Heart left ventricle (tissue), 13 donors: ENCODE results near the gene PNRC1.

Experiments used
- CTCF ChIP-seq, 12 donors: fragments of 200-600 bp; sonication (generic) in 4 of 12; IDR thresholded peaks; one replicate each; pipeline versions ENCODE4 v1.5.0 to v1.8.0; 2018 to 2022; ENCODE audit warnings: antibody characterized with exemption in 12 of 12, mild to moderate bottlenecking in 5 of 12
- POLR2A ChIP-seq, 2 donors: fragments of 450-650 bp; IDR thresholded peaks; one replicate each; pipeline ENCODE4 v1.6.1; 2017; ENCODE audit warnings: antibody characterized with exemption in 2 of 2, mild to moderate bottlenecking in 2 of 2, moderate library complexity in 2 of 2
- donor health status: ischemic (EF 13 %, LVEDD 7.1; RV severe dilation, severe dysfunction).
- donor health status: DM: no; HTN: yes; CAD: no.
- donor health status: DM: no; HTN: no; CAD: no.
- donor health status: ischemic (EF 25% LVEDD 6.9; RV normal size, moderate dysfunction).
- donor health status: ischemic (EF 25% LVEDD 5.7; RV mildly dilated, moderate dysfunction).
- donor health status: ischemic (EF 35%, LVEDD 5.7; RV mildly dilated, moderate dysfunction).
- donor health status: nonischemic (EF 11% LVEDD 7.7; RV severe dilation, severe dysfunction).
- donor health status: DM: yes; HTN: yes; CAD: no.
- donor health status: PGD.
- donor health status: ischemic (EF 29% LVEDD 5.4; RV normal size, mild dysfunction).
- donor health status: nonischemic (EF 23%, LVEDD 6.1; RV moderate dilation, normal function).

- no peak for TF ChIP-seq CTCF (IDR thresholded peaks at IDR 0.05)
- no peak for TF ChIP-seq POLR2A (IDR thresholded peaks at IDR 0.05)
These were observed 36.1 kb upstream of the PNRC1 start for GRCh38 chr6:89044328-89045010.
